Cardiac muscle cell (in vitro differentiated cells and primary cell): Measurements from ENCODE around the gene FBXL15. TPM values are rescaled to one million over a fixed set of nuclear protein-coding genes. Genes with fewer than 3 reads are reported as not detected.

Source experiments
- DNase-seq, 2 donors: peaks; one replicate each; pipeline versions ENCODE4 v3.0.0 to v3.0.0-alpha.2; 2010 to 2017; ENCODE audit warnings: low read depth in 1 of 2, low spot score in 1 of 2
- H3K27ac ChIP-seq: fragments of 200-600 bp; sonication (generic); 2 replicates; pipeline ENCODE4 v1.5.1; 2016
- H3K27me3 ChIP-seq: fragments of 200-600 bp; sonication (generic); 2 replicates; pipeline ENCODE4 v1.6.0; 2016; ENCODE audit warnings: control low read depth
- H3K36me3 ChIP-seq: fragments of 200-600 bp; sonication (generic); 2 replicates; pipeline ENCODE4 v1.5.1; 2016; ENCODE audit warnings: control low read depth
- H3K4me1 ChIP-seq: fragments of 200-600 bp; sonication (generic); 2 replicates; pipeline ENCODE4 v1.8.1; 2017; ENCODE audit warnings: low read depth, mild to moderate bottlenecking, mixed run types
- H3K4me3 ChIP-seq: fragments of 200-600 bp; sonication (generic); 2 replicates; pipeline ENCODE4 v1.5.1; 2016; ENCODE audit warnings: mild to moderate bottlenecking
- H3K9me3 ChIP-seq: fragments of 200-600 bp; sonication (generic); 2 replicates; pipeline ENCODE4 v1.5.1; 2017; ENCODE audit warnings: low read depth, mild to moderate bottlenecking, control low read depth
- polyA plus RNA-seq: library from polyadenylated mRNA; unstranded; fragments of >200 nt; fragmentation: Nextera tagmentation; extraction: Ambion mirVana; gene quantifications from 2 replicates; pipeline ENCODE4 v1.2.1, GENCODE V29; 2016
- total RNA-seq: library from RNA; depleted of rRNA; stranded (reverse); fragments of >200 nt; gene quantifications from 2 replicates; pipeline ENCODE4 v1.2.3, GENCODE V29; 2016
- TF ChIP-seq, protein P1 (sequence below): IDR thresholded peaks from 2 replicates; pipeline ENCODE4 v1.5.1; 2012; ENCODE audit warnings: low read depth, mild to moderate bottlenecking, low read length

Gene FBXL15
- total and polyA plus RNA-seq, 2 experiments from 2014 or later, result 36.3 to 46.3 TPM

DNA sequence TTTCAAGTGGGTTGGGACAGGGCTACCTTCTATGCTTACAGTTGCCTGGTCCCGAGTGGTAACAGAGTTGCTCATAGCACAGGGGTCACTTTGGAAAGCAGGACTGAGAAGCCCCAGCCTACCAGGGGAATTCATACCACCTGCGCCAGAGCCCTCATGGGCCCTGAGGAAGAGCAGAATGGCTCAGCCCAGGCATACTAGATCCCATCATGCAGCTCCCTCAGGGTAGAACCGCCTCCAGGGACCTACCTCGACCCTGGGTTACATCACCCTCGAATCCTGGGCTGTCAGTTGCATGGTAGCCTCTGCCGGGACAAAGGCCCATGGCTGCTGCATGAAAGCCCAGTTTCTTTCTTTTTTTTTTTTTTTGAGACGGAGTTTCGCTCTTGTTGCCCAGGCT is 8.8 kb downstream of the FBXL15 start:
- Histone ChIP-seq H3K9me3 (no peaks in the 10 kb centered on the region), H3K27ac (no peak overlapping the region), H3K36me3 (no peaks in the 10 kb centered on the region), H3K4me1 (no peaks in the 10 kb centered on the region), H3K4me3 (no peak overlapping the region), H3K27me3 (no peaks in the 10 kb centered on the region)
- DNase-seq, result no peak
- TF ChIP-seq, protein P1, sequence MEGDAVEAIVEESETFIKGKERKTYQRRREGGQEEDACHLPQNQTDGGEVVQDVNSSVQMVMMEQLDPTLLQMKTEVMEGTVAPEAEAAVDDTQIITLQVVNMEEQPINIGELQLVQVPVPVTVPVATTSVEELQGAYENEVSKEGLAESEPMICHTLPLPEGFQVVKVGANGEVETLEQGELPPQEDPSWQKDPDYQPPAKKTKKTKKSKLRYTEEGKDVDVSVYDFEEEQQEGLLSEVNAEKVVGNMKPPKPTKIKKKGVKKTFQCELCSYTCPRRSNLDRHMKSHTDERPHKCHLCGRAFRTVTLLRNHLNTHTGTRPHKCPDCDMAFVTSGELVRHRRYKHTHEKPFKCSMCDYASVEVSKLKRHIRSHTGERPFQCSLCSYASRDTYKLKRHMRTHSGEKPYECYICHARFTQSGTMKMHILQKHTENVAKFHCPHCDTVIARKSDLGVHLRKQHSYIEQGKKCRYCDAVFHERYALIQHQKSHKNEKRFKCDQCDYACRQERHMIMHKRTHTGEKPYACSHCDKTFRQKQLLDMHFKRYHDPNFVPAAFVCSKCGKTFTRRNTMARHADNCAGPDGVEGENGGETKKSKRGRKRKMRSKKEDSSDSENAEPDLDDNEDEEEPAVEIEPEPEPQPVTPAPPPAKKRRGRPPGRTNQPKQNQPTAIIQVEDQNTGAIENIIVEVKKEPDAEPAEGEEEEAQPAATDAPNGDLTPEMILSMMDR, result no peak

DNA sequence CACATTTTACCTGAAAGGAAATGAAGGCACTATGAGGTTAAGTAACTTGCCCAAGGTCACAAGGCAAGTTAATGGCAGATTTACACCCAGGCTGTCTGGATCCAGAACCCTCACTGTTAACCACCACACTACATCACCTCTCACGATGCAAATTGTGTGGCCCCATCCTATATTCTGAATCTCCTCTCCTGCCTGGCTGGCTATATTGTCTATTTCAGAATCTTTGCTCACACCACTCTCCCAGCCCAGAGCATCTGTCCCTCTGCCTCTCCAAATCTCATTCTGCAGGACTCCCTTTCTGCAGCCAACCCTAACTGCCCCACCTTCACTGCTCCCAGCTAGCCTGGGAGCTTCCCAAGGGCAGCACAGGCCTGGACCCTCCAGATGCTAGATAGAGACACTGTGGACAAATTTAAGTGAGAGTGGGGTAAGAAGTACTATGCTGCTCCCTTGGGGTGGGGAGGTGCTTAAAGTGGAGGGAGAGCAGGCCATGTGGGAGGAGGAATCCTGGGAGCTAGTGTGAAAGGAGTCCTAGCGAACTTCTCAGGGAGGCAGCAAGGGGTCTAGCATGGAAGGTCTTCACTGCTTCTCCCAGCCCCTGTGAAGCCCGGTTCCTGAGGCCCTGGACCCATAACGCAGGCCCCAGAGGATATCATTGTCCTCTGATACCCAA is 11.0 kb downstream of the FBXL15 start:
- H3K27ac ChIP-seq, result peak overlapping the region; percentile 76
- no peaks in the 10 kb centered on the region for H3K36me3 ChIP-seq
- H3K4me3 ChIP-seq, result peak overlapping the region; percentile 59

DNA sequence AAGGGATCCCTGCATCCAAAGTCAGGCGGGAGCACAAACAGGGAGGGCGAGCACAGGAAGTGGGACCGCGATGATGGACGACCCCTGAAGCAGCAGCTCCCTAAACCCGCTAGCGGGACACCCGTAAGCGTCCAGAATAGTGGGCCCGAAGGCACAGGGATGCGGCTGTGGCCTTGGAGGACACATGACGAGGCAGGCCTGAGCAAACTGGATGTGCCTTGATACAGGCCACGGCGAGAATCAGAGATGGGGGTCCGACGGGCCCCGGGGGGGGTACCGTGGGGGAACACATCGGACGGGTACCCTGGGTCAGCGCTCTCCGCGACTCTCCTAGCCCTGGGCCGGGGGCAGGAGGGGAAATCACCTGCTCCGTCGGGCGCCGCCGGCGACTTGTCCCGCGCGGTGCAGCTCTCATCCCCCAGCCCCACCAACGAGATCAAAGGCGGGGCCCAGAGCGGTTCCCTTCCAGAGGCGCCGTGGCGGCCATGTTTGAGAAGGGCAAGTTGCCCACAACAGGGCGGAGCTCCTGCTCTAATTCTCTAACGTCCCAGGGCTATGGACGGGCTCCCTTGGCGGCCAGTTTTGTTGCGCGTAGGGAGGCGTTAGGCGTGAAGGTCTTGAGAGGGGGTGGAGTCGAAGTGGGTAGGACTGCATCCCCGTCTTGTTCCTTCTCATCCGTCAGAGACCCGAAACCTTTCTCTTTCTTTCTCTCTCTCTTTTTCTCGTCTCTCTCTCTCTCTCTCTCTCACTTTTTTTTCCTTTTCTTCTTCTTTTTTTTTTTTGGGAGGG is 11.7 kb downstream of the FBXL15 start, which contains the start of gene CUEDC2:
Gene CUEDC2 (minus strand): TSS at position 413 of the 789 bp plus-strand sequence. CDS start 7,386 bp downstream, outside the sequence.
- Histone ChIP-seq H3K36me3 (no peaks in the 10 kb centered on the region), H3K4me3 (peak within 1 kb of the TSS; percentile 59), H3K27me3 (no peaks in the 10 kb centered on the region), H3K9me3 (no peaks in the 10 kb centered on the region), H3K27ac (peak within 1 kb of the TSS; percentile 76), H3K4me1 (peaks cover 10% of the 10 kb centered on the region)
- DNase-seq, result peak; percentile 97 to 99
- TF ChIP-seq, protein P1, result no peak

More for the DNA sequence above, 11.0 kb downstream of the FBXL15 start:
- peak in 1 of 2 donors; percentile 58 for DNase-seq
- TF ChIP-seq, protein P1, result no peak
- no peaks in the 10 kb centered on the region for H3K9me3 ChIP-seq
- no peaks in the 10 kb centered on the region for H3K27me3 ChIP-seq
- peaks cover 10% of the 10 kb centered on the region for H3K4me1 ChIP-seq

DNA sequence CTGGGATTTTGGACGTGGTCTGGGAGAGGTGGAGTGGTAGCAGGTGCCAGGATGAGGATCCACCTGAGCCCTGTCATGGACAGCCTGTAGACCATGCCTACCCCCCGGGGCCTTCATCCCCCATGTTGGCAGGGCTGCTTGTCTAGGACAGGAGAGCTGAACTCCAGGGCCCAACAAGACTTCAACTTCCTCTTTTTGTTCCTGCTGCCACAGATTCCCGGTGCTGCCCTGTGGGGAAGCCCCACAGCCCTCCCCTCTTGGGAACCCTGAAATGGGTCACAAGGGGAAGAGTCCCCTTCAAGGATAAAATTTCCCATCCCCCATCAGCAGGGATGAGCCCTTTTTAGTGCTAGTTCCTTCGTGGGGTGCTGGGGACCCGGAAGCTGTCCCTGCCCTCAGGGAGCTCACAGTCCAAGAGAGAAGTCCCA is 13.0 kb downstream of the FBXL15 start:
- H3K9me3 ChIP-seq, result no peaks in the 10 kb centered on the region
- H3K36me3 ChIP-seq, result no peaks in the 10 kb centered on the region
- H3K4me3 ChIP-seq, result no peak overlapping the region
- H3K27ac ChIP-seq, result no peak overlapping the region
- no peak for DNase-seq
- peaks cover 10% of the 10 kb centered on the region for H3K4me1 ChIP-seq
- TF ChIP-seq, protein P1, result no peak
- no peaks in the 10 kb centered on the region for H3K27me3 ChIP-seq

DNA sequence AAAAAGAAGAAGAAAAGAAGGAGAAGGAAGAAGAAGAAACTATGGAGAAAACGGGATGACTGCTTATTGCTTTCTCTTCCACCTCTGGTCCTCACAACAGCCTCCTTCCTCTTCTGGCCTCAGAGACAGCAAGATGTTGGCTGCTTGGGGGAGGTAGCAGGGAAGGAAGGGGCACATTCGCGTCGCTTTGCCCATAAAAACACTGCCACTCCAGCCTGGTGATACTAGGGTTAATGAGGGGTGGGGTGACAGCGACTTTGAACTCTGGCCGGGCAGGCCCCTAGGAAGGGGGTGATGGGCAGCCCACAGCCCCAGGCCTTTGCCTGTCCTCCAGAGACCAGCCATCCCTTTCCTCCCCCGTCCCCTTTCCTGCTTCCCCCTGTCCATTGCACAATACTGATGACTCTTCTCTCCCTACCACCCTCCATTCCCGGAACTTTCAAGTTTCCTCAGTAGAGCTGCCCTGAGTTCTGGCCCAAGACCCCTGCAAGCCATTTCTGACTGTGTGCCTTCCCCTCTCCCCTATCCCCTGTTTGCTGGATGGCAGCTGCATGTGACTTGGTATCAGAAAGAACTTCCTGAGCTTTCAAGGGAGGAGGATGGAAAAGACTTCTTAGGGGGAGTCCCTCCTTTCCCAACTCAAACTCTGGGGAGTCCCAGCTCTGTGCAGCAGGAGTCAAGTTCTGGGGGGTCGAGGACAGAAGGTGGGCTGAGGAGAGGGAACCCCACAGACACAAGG is 13.9 kb downstream of the FBXL15 start:
- no peak overlapping the region for H3K4me3 ChIP-seq

More for the DNA sequence above, 13.9 kb downstream of the FBXL15 start:
- Histone ChIP-seq H3K27me3 (no peaks in the 10 kb centered on the region), H3K27ac (no peak overlapping the region), H3K36me3 (no peaks in the 10 kb centered on the region), H3K4me1 (peaks cover 10% of the 10 kb centered on the region), H3K9me3 (no peaks in the 10 kb centered on the region)
- TF ChIP-seq, protein P1, result no peak
- peak in 1 of 2 donors; percentile 87 for DNase-seq
